OCI-LY7 (cell line): ENCODE data around the gene CIAO3. TPM values are rescaled to one million over a fixed set of nuclear protein-coding genes. Genes with fewer than 3 reads are reported as not detected.

Experiments used
- BruUV-seq: library from RNA; stranded (reverse); fragments of 400-500 nt; replicated peaks from 2 replicates; lab custom pipeline; 2021; lab: Mats Ljungman, UMichigan
- CTCF ChIA-PET: fragments of 300-600 bp; sonication (Branson Sonifier 250); formaldehyde crosslinking; loops from one replicate; lab custom pipeline; 2022; ENCODE audit warnings: antibody characterized with exemption; ENCODE audit not compliant: unreplicated experiment; lab: Charles Lee
- POLR2A ChIA-PET: fragments of 300-600 bp; sonication (Branson Sonifier 250); formaldehyde crosslinking; loops from one replicate; lab custom pipeline; 2022; ENCODE audit warnings: antibody characterized with exemption; lab: Charles Lee
- DNase-seq: peaks from one replicate; pipeline ENCODE4 v3.0.0-alpha.2; 2015; ENCODE audit warnings: low spot score
- H2AFZ ChIP-seq: fragments of 200-600 bp; sonication (generic), shearing (Covaris generic); 2 replicates; pipeline ENCODE4 v1.6.1; 2014; ENCODE audit warnings: mild to moderate bottlenecking, antibody characterized with exemption, low read length, moderate library complexity
- H3K27ac ChIP-seq: fragments of 200-600 bp; sonication (generic); 2 replicates; pipeline ENCODE4 v1.5.1; 2014; ENCODE audit warnings: mixed run types, low read depth, mild to moderate bottlenecking, moderate library complexity, low read length, inconsistent platforms; ENCODE audit not compliant: poor library complexity, severe bottlenecking
- H3K36me3 ChIP-seq: fragments of 200-600 bp; sonication (generic); 2 replicates; pipeline ENCODE4 v1.6.1; 2014; ENCODE audit warnings: mild to moderate bottlenecking, antibody characterized with exemption, low read length, moderate library complexity, mixed read lengths; ENCODE audit not compliant: insufficient read depth
- H3K4me1 ChIP-seq: fragments of 200-600 bp; sonication (generic); 2 replicates; pipeline ENCODE4 v1.5.1; 2014; ENCODE audit warnings: mild to moderate bottlenecking, low read length; ENCODE audit not compliant: insufficient read depth, poor library complexity, severe bottlenecking
- H3K4me2 ChIP-seq: fragments of 200-600 bp; sonication (generic); 2 replicates; pipeline ENCODE4 v1.6.1; 2014; ENCODE audit warnings: mild to moderate bottlenecking, low read length
- H3K4me3 ChIP-seq: fragments of 200-600 bp; sonication (generic); 2 replicates; pipeline ENCODE4 v1.5.1; 2014; ENCODE audit warnings: mild to moderate bottlenecking, low read depth, low read length; ENCODE audit not compliant: poor library complexity, severe bottlenecking
- H3K79me2 ChIP-seq: fragments of 200-600 bp; sonication (generic); 2 replicates; pipeline ENCODE4 v1.6.1; 2016; ENCODE audit warnings: low read depth, mild to moderate bottlenecking, low read length, moderate library complexity, mixed read lengths; ENCODE audit not compliant: insufficient read depth
- H3K9me2 ChIP-seq: fragments of 200-600 bp; sonication (generic); 2 replicates; pipeline ENCODE4 v1.6.1; 2016; ENCODE audit warnings: mild to moderate bottlenecking, low read length, mixed read lengths; ENCODE audit not compliant: insufficient read depth
- H3K9me3 ChIP-seq: fragments of 200-600 bp; sonication (generic); 2 replicates; pipeline ENCODE4 v1.6.1; 2014; ENCODE audit warnings: mild to moderate bottlenecking, mixed run types, low read length, mixed read lengths
- H4K20me1 ChIP-seq: fragments of 200-600 bp; sonication (generic); 2 replicates; pipeline ENCODE4 v1.6.1; 2014; ENCODE audit warnings: mild to moderate bottlenecking, antibody characterized with exemption, low read length, moderate library complexity, mixed read lengths; ENCODE audit not compliant: insufficient read depth
- EZH2phosphoT487 ChIP-seq: fragments of 200-600 bp; sonication (generic); IDR thresholded peaks from 2 replicates; pipeline ENCODE4 v1.6.1; 2018; ENCODE audit warnings: low read depth, borderline replicate concordance, mild to moderate bottlenecking, mixed run types, antibody characterized with exemption, low read length, moderate library complexity, mixed read lengths
- intact Hi-C: fragments of 100-400 bp; cut with micrococcal nuclease; formaldehyde crosslinking; loops from one replicate; pipeline ENCODE4 v1.10.0; 2022; ENCODE audit not compliant: unreplicated experiment
- total RNA-seq, 2 experiments: library from RNA; depleted of rRNA in 1 of 2; stranded (reverse); fragments of >200 nt in 1 of 2; shearing (Covaris generic) in 1 of 2; gene quantifications; 2 replicates each; pipeline ENCODE4 v1.2.3, GENCODE V29; 2014 to 2022
- TF ChIP-seq, protein P1 (sequence below): fragments of 200-600 bp; sonication (generic); conservative IDR thresholded peaks from 2 replicates; pipeline ENCODE4 v1.5.1; 2014; ENCODE audit warnings: mild to moderate bottlenecking, antibody characterized with exemption, low read length, moderate library complexity, mixed read lengths

Gene CIAO3
- total RNA-seq, 2 experiments from 2014 or later = 156 to 169 TPM

DNA sequence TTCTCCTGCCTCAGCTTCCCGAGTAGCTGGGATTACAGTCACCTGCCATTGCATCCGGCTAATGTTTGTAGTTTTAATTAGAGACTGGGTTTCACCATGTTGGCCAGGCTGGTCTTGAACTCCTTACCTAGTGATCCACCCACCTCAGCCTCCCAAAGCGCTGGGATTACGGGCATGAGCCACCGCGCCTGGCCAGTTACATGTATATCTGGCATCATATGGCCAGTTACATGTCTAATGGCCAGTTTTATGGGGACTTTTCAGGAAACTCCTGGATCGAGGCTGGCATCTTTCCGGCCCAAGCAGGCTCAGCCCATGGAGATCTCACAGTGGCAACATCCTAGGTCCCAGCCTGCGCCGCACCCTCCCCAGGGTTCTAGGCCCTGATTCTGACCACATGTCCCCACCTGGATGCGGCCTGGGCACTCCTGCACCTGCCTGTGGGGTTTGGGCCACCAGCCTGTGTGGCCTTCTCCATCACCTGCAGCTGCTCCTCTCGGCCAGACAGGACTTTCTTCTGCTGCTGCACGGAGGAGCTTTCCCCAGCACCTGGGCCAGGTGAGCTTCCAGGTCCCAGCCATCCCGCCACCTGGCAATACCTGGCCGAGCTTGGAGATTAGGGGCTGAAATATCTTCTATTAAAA, 1.3 kb upstream of the CIAO3 start:
- no peak overlapping the region for H2AFZ ChIP-seq
- H3K27ac ChIP-seq = no peak overlapping the region
- intact Hi-C loops = no loop called here
- DNase-seq = no peak
- ChIA-PET POLR2A (no interaction called here), CTCF (no interaction called here)
- no peaks in the 10 kb centered on the region for H3K9me3 ChIP-seq
- H3K9me2 ChIP-seq = no peaks in the 10 kb centered on the region
- no peaks in the 10 kb centered on the region for H4K20me1 ChIP-seq
- TF ChIP-seq, protein P1, sequence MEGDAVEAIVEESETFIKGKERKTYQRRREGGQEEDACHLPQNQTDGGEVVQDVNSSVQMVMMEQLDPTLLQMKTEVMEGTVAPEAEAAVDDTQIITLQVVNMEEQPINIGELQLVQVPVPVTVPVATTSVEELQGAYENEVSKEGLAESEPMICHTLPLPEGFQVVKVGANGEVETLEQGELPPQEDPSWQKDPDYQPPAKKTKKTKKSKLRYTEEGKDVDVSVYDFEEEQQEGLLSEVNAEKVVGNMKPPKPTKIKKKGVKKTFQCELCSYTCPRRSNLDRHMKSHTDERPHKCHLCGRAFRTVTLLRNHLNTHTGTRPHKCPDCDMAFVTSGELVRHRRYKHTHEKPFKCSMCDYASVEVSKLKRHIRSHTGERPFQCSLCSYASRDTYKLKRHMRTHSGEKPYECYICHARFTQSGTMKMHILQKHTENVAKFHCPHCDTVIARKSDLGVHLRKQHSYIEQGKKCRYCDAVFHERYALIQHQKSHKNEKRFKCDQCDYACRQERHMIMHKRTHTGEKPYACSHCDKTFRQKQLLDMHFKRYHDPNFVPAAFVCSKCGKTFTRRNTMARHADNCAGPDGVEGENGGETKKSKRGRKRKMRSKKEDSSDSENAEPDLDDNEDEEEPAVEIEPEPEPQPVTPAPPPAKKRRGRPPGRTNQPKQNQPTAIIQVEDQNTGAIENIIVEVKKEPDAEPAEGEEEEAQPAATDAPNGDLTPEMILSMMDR = no peak
- no peak for TF ChIP-seq EZH2phosphoT487
- BruUV-seq = TSS peak; percentile 63
- H3K4me2 ChIP-seq = peak overlapping the region; percentile 30; the same call in 1 of the 2 replicates
- H3K4me1 ChIP-seq = peaks cover 36% of the 10 kb centered on the region
- no peak overlapping the region for H3K4me3 ChIP-seq
- H3K36me3 ChIP-seq = peaks cover 7% of the 10 kb centered on the region; the same call in 1 of the 2 replicates
- H3K79me2 ChIP-seq = peaks cover 19% of the 10 kb centered on the region; the same call in 1 of the 2 replicates

DNA sequence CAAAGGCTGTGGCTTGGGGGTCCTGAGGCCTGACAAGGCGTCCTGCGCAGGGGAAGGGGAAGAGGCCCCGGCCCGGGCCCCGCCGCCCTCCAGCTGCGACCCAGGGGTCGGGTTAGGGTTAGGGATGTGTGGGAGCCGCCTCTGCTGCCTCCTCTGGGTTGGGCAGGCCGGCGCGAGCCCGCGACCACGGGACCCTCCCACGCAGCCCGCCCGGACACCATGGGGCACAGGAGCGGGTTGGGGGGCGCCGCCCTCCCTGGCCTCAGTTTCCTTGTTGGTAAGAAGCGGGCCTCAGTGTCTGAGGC, 386 bp downstream of the CIAO3 start:
- H3K79me2 ChIP-seq = peaks cover 34% of the 10 kb centered on the region
- CTCF ChIA-PET = interaction anchor here (0.7 kb wide), 1 partner anchor 20 kb away, joined by 4 read pairs; no protein-coding TSS in a partner anchor
- BruUV-seq = no TSS peak
- peaks cover 24% of the 10 kb centered on the region for H3K36me3 ChIP-seq
- H3K9me3 ChIP-seq = no peaks in the 10 kb centered on the region
- H3K4me1 ChIP-seq = peaks cover 50% of the 10 kb centered on the region
- no peak for TF ChIP-seq EZH2phosphoT487
- POLR2A ChIA-PET = interaction anchor here (0.8 to 5.2 kb wide), 2 partner anchors 20 to 28 kb away, joined by 3 to 26 read pairs; partner anchors contain the start of gene ANTKMT
- intact Hi-C loops = no loop called here
- H3K4me2 ChIP-seq = peak overlapping the region; percentile 89
- H2AFZ ChIP-seq = no peak overlapping the region; the same call in 1 of the 2 replicates
- no peaks in the 10 kb centered on the region for H4K20me1 ChIP-seq
- peak overlapping the region; percentile 97 for H3K27ac ChIP-seq
- H3K9me2 ChIP-seq = no peaks in the 10 kb centered on the region
- peak overlapping the region; percentile 91 for H3K4me3 ChIP-seq
- no peak for DNase-seq

DNA sequence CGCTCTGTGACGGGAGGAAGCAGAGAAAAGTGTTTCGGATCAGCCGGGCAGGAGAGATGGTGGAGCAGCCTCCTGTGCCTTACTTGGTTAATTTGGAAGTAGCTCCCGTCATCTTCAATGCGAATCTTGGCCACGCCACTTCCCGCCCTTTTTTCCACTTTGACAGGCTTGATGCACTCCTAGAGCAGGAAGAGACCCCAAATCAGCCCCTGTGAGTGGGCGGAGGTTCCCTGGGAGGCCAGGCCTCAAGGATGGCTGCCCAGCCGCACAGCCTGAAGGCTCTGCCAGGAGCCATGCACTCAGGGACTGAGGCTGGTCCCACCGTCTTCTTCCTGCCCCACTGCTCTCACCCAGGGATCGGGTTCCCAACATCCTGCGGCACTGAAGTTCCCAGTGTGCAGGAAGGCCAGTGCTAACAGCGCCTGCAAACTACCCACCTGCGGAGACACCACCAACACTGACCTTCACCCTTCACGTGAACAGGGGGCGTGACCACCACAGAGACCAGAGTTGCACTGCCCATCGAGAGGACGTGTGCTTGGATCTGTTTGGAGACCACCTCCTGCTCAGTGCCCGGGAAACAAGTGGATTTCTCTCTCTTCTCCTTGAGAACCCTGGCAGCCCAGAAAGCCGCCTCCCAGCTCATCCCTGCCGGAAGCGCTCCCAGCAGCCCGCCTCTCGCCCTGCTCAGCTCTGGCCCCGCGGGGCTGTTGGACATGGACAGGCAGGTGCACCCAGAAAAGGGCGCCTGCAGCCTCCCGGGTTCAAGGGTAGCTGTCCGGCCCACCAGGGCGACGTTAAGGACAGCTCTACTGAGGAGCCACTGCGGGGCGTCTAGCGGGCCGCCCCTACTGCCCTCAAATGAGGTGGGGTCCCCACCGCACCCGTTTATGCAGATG, 988 bp downstream of the CIAO3 start:
- Histone ChIP-seq H2AFZ (no peak overlapping the region), H3K79me2 (peaks cover 34% of the 10 kb centered on the region), H3K4me2 (peak overlapping the region; percentile 89), H3K4me1 (peaks cover 51% of the 10 kb centered on the region), H4K20me1 (no peaks in the 10 kb centered on the region), H3K4me3 (peak overlapping the region; percentile 91), H3K9me2 (no peaks in the 10 kb centered on the region), H3K27ac (peak overlapping the region; percentile 97), H3K36me3 (peaks cover 30% of the 10 kb centered on the region), H3K9me3 (no peaks in the 10 kb centered on the region)
- intact Hi-C loops = loop anchor here (2.0 kb wide), 1 partner anchor 19 kb away; the partner anchor contains the start of gene ANTKMT
- no peak for DNase-seq
- CTCF ChIA-PET = no interaction called here
- BruUV-seq = TSS peak; percentile 56
- no peak for TF ChIP-seq EZH2phosphoT487
- TF ChIP-seq, protein P1 = no peak
- POLR2A ChIA-PET = interaction anchor here (0.8 to 5.2 kb wide), 2 partner anchors 19 to 27 kb away, joined by 3 to 26 read pairs; partner anchors contain the start of gene ANTKMT
